Naive thymus-derived CD8-positive, alpha-beta T cell (primary cell): ENCODE measurements around the gene SPATA3. TPM values are rescaled to one million over a fixed set of nuclear protein-coding genes. Genes with fewer than 3 reads are reported as not detected.

Source experiments
- ATAC-seq, 2 donors: fragments of 150-1000 bp; cut with Tn5 transposase in 1 of 2; sonication (Bioruptor Pico), chemical (Tn5 transposase) in 1 of 2; 1 replicate in 1 of 2; 2 replicates in 1 of 2; pipeline ENCODE4 v1.10.0; 2021; ENCODE audit warnings: mild to moderate bottlenecking in 2 of 2, moderate library complexity in 2 of 2
- POLR2A ChIA-PET: fragments of 350-600 bp; sonication (Branson Sonifier 250); formaldehyde crosslinking; loops from one replicate; lab custom pipeline; 2021; ENCODE audit warnings: antibody characterized with exemption; lab: Charles Lee
- DNase-seq, 10 donors: peaks; one replicate each; pipeline versions ENCODE4 v3.0.0 to v3.0.0-alpha.2; 2020 to 2022
- H3K27ac Mint-ChIP-seq, 10 donors: one replicate each; pipeline ENCODE4 v1.8.0; 2020 to 2022; ENCODE audit warnings: mild to moderate bottlenecking in 10 of 10, mixed read lengths in 10 of 10, moderate library complexity in 4 of 10, inconsistent platforms in 1 of 10
- H3K27me3 Mint-ChIP-seq, 5 donors: one replicate each; pipeline ENCODE4 v1.8.0; 2021 to 2022; ENCODE audit warnings: mixed read lengths in 5 of 5
- H3K36me3 Mint-ChIP-seq, 3 donors: one replicate each; pipeline ENCODE4 v1.8.0; 2020 to 2022; ENCODE audit warnings: mixed read lengths in 3 of 3, mild to moderate bottlenecking in 2 of 3, inconsistent platforms in 1 of 3
- H3K4me1 Mint-ChIP-seq, 4 donors: one replicate each; pipeline ENCODE4 v1.8.0; 2021 to 2022; ENCODE audit warnings: mixed read lengths in 4 of 4
- H3K4me3 Mint-ChIP-seq, 10 donors: one replicate each; pipeline ENCODE4 v1.8.0; 2020 to 2022; ENCODE audit warnings: mild to moderate bottlenecking in 10 of 10, mixed read lengths in 10 of 10, moderate library complexity in 6 of 10, inconsistent platforms in 1 of 10
- H3K9me3 Mint-ChIP-seq, 9 donors: one replicate each; pipeline ENCODE4 v1.8.0; 2020 to 2022; ENCODE audit warnings: mixed read lengths in 9 of 9, mild to moderate bottlenecking in 3 of 9, inconsistent platforms in 1 of 9, moderate library complexity in 1 of 9
- polyA plus RNA-seq, 3 donors: library from polyadenylated mRNA; unstranded; fragments of 300-500 nt; fragmentation: Illumina TruSeq; gene quantifications; one replicate each; pipeline ENCODE4 v1.2.3, GENCODE V29; 2021
- total RNA-seq, 8 experiments: library from RNA in 2 of 8; stranded (reverse) in 2 of 8; gene quantifications; one replicate each; pipeline ENCODE4 v1.2.3 and lab custom pipeline; 2021 to 2026

Gene SPATA3
- total and polyA plus RNA-seq, 5 experiments from 2014 or later = not detected

DNA sequence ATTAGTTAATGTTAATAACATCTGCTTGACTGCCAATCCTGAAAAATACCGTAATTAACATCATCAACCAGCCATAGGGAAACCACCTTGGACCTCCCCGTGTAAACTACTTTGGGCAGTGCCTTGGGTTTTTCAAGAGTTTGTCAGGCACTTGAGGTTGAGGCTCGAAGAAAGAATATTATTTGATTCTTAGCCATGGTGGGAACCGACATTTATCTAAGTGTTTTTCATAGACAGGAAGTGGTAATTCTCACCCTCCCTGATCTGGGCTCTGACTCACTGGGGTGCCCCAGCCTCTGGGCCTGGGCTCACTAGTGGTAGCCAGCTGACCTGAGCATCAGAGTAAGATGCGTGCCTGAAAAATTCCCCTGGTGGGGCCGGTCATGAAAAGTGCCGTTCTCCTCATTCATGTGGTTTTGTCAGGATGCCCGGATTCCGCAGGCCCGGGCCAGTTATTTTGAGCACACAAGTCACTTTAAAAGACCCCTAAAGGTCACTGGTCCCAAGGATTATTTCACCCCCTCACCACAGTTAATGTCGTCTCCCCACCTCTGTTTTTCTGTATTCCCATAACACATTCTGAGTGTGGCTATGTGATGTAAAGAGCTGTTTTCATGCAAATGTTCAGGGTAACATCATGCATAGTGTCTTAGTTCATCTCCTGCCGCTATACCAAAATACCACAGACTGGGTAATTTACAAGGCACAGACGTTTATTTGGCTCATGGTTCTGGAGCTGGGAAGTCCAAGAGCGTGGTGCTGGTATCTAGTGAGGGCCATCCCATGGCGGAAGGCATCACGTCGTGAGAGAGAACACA, 21.6 kb upstream of the SPATA3 start:
- H3K36me3 Mint-ChIP-seq = no peaks in the 10 kb centered on the region
- ATAC-seq (peak; percentile 91 to 92), DNase-seq (peak; percentile 20 to 79 (median 52))
- no peaks in the 10 kb centered on the region for H3K27me3 Mint-ChIP-seq
- H3K27ac Mint-ChIP-seq = peak overlapping the region; percentile 55 to 93 (median 88)
- peak overlapping the region; percentile 9 to 80 (median 71) for H3K4me3 Mint-ChIP-seq
- POLR2A ChIA-PET = interaction anchor here (0.6 to 1.5 kb wide), 5 partner anchors 10 to 1334 kb away, joined by 3 to 4 read pairs (median 3); no protein-coding TSS in a partner anchor
- no peaks in the 10 kb centered on the region for H3K9me3 Mint-ChIP-seq
- H3K4me1 Mint-ChIP-seq = peaks cover 17 to 47% (median 39%) of the 10 kb centered on the region in 4 donors

DNA sequence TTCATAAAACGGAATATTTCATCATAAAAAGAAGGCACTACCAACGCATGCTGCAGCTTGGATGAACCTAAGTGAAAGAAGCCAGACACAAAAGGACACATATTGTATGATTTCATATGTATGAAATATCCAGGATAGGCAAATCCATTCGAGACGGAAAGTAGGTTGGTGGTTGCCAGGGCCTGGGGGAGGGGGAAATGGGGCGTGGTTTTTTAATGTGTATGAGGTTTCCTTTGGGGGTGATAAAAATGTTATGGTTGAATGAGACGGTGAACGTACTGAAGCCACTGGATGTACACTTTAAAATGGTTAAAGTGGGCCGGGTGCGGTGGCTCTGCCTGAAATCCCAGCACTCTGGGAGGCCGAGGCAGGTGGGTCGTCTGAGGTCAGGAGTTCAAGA, 20.0 kb upstream of the SPATA3 start:
- no peaks in the 10 kb centered on the region for H3K9me3 Mint-ChIP-seq
- no peak for DNase-seq
- H3K36me3 Mint-ChIP-seq = no peaks in the 10 kb centered on the region
- H3K4me3 Mint-ChIP-seq = no peak overlapping the region
- peak overlapping the region in 5 of 10 donors; percentile 4 to 86 (median 68) for H3K27ac Mint-ChIP-seq
- POLR2A ChIA-PET = no interaction called here
- H3K27me3 Mint-ChIP-seq = no peaks in the 10 kb centered on the region
- no peak for ATAC-seq
- H3K4me1 Mint-ChIP-seq = peaks cover 21 to 57% (median 49%) of the 10 kb centered on the region in 4 donors

GRCh38 chr2:230976671-230977171, 19.2 kb upstream of the SPATA3 start:
- POLR2A ChIA-PET = no interaction called here
- no peaks in the 10 kb centered on the region for H3K36me3 Mint-ChIP-seq

GRCh38 chr2:230980468-230980867, 15.5 kb upstream of the SPATA3 start:
- no peak for ATAC-seq
- H3K9me3 Mint-ChIP-seq = no peaks in the 10 kb centered on the region
- DNase-seq = no peak
- H3K36me3 Mint-ChIP-seq = no peaks in the 10 kb centered on the region
- H3K27me3 Mint-ChIP-seq = no peaks in the 10 kb centered on the region
- peaks cover 19 to 51% (median 49%) of the 10 kb centered on the region in 4 donors for H3K4me1 Mint-ChIP-seq
- POLR2A ChIA-PET = interaction anchor here (1.1 kb wide), 1 partner anchor 72 kb away, joined by 3 read pairs; no protein-coding TSS in a partner anchor
- H3K27ac Mint-ChIP-seq = peak overlapping the region in 4 of 10 donors; percentile 0 to 31 (median 20)
- H3K4me3 Mint-ChIP-seq = peak overlapping the region in 1 of 10 donors; percentile 12

More at GRCh38 chr2:230976671-230977171, 19.2 kb upstream of the SPATA3 start:
- peaks cover 28 to 64% (median 56%) of the 10 kb centered on the region in 4 donors for H3K4me1 Mint-ChIP-seq
- no peak overlapping the region for H3K4me3 Mint-ChIP-seq
- no peaks in the 10 kb centered on the region for H3K27me3 Mint-ChIP-seq
- no peaks in the 10 kb centered on the region for H3K9me3 Mint-ChIP-seq
- peak in 1 of 10 donors; percentile 12 for DNase-seq
- H3K27ac Mint-ChIP-seq = peak overlapping the region in 6 of 10 donors; percentile 20 to 86 (median 58)
- no peak for ATAC-seq

DNA sequence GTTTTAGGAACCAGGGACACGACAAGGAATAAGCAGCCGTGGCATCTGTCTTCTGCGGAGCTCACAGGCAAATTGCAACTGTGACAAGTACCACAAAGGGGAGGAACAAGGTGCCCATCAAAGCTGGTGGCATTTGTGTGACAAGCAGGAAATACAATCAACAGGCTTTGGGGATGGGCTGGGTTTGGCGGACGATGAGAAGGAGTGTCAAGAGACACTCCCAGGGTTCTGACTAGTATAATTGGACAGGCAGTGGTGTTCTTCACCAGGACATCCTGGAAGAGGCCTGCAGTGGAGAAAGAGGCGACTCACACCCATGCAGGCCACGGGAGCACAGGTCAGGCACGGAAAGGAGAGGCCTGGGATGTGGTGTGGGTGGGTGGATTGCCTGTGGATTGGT, 14.2 kb upstream of the SPATA3 start:
- H3K4me1 Mint-ChIP-seq = peaks cover 15 to 44% (median 39%) of the 10 kb centered on the region in 4 donors
- no peaks in the 10 kb centered on the region for H3K9me3 Mint-ChIP-seq
- POLR2A ChIA-PET = no interaction called here
- DNase-seq = peak in 7 of 10 donors; percentile 7 to 70 (median 43)
- peak; percentile 82 to 94 for ATAC-seq
- peak overlapping the region in 6 of 10 donors; percentile 7 to 46 (median 24) for H3K4me3 Mint-ChIP-seq
- peak overlapping the region in 5 of 10 donors; percentile 26 to 83 (median 56) for H3K27ac Mint-ChIP-seq
- no peaks in the 10 kb centered on the region for H3K36me3 Mint-ChIP-seq
- no peaks in the 10 kb centered on the region for H3K27me3 Mint-ChIP-seq

DNA sequence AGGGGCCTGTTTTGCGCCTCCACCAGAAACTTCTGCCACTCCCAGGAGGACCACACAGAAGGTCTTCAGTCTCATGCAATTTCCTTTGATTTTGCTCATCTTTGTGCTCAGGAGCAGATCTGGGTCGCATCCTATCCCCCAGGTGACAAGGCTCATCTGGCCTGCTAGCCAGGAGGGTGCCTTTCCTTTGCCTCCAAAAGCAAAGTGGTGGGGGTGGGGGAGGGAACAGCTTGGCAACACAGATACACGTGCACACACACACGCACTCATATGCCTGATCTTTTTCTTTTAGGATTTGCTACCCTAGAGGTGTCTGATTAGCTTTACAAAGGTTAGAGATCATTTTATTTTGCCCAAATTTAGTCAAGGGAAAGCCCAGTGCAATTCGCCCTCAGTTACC, 13.8 kb upstream of the SPATA3 start:
- no peaks in the 10 kb centered on the region for H3K36me3 Mint-ChIP-seq
- H3K4me1 Mint-ChIP-seq = peaks cover 13 to 43% (median 36%) of the 10 kb centered on the region in 4 donors
- H3K27me3 Mint-ChIP-seq = no peaks in the 10 kb centered on the region
- POLR2A ChIA-PET = no interaction called here
- peak overlapping the region in 3 of 10 donors; percentile 31 to 83 (median 70) for H3K27ac Mint-ChIP-seq
- H3K4me3 Mint-ChIP-seq = peak overlapping the region in 1 of 10 donors; percentile 37
- no peaks in the 10 kb centered on the region for H3K9me3 Mint-ChIP-seq
- DNase-seq (no peak), ATAC-seq (peak in 1 of 2 donors; percentile 10)

DNA sequence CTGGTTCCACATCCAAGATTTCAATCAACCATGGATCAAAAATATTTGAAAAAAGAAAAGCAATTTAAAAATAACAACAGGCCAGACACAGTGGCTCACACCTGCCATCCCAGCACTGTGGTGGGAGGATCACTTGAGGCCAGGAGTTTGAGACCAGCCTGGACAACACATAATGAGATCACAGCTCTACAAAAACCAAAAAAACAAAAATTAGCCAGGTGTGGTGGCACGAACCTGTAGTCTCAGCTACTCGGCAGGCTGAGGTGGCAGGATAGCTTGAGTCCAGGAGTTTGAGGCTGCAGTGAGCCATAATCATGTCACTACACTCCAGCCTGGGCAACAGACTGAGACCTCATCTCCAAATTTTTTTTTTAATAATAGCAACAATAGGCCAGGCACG, 13.4 kb upstream of the SPATA3 start:
- peak overlapping the region in 1 of 10 donors; percentile 31 for H3K27ac Mint-ChIP-seq
- DNase-seq = no peak
- no peak overlapping the region for H3K4me3 Mint-ChIP-seq
- no peaks in the 10 kb centered on the region for H3K9me3 Mint-ChIP-seq
- POLR2A ChIA-PET = no interaction called here
- H3K27me3 Mint-ChIP-seq = no peaks in the 10 kb centered on the region
- peaks cover 13 to 41% (median 35%) of the 10 kb centered on the region in 4 donors for H3K4me1 Mint-ChIP-seq
- ATAC-seq = no peak
- H3K36me3 Mint-ChIP-seq = no peaks in the 10 kb centered on the region

GRCh38 chr2:230983566-230983965, 12.4 kb upstream of the SPATA3 start:
- no peak for ATAC-seq
- Mint-ChIP-seq H3K9me3 (no peaks in the 10 kb centered on the region), H3K4me3 (no peak overlapping the region), H3K27ac (no peak overlapping the region), H3K4me1 (peaks cover 13 to 43% (median 35%) of the 10 kb centered on the region in 4 donors), H3K27me3 (no peaks in the 10 kb centered on the region), H3K36me3 (no peaks in the 10 kb centered on the region)
- POLR2A ChIA-PET = no interaction called here
- no peak for DNase-seq

- no peaks in the 10 kb centered on the region for H3K36me3 Mint-ChIP-seq
- DNase-seq (no peak), ATAC-seq (no peak)
- peak overlapping the region in 1 of 10 donors; percentile 38 for H3K4me3 Mint-ChIP-seq
- peak overlapping the region in 3 of 10 donors; percentile 15 to 66 (median 57) for H3K27ac Mint-ChIP-seq
- H3K4me1 Mint-ChIP-seq = peaks cover 13 to 43% (median 35%) of the 10 kb centered on the region in 4 donors
- no peaks in the 10 kb centered on the region for H3K9me3 Mint-ChIP-seq
- POLR2A ChIA-PET = interaction anchor here (0.7 to 1.3 kb wide), 4 partner anchors 10 to 66 kb away, joined by 3 to 6 read pairs (median 3); partner anchors contain the start of gene GPR55
- H3K27me3 Mint-ChIP-seq = no peaks in the 10 kb centered on the region
Observed at GRCh38 chr2:230984393-230985220, 11.3 kb upstream of the SPATA3 start.

DNA sequence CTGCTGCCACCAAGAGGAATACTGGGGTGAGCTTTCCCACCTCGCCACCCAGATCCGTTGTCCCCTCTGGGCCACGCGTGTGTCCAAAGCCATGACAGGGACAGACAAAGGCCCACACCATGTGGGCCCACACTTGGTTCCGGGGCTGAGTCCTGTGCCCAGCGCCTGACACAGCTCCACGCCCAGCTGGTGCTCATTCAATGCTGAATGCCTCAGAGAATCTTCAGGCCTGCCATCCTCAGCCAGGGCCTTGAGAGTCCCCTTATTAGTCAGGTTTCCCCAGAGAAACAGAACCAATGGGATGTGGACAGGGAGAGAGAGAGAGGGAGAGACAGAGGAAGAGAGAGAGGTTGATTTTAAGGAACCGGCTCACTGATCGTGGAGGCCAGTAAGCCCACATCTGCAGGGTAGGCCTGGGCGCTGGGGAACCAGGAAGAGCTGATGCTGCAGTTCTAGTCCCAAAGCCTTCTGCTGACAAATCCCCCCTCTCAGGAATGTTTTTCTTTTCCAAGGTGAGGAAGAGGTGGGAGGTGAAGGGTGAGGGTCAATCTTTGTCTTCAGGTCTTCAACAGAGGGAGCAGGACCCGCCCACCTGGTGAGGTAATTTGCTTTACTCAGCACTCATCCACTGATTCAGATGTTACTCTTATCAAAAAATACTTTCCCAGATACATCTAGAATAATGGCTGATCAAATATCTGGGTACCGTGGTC, 10.2 kb upstream of the SPATA3 start:
- no peaks in the 10 kb centered on the region for H3K36me3 Mint-ChIP-seq
- POLR2A ChIA-PET = interaction anchor here (0.5 to 1.3 kb wide), 3 partner anchors 61 to 159 kb away, joined by 3 to 9 read pairs (median 6); partner anchors contain the start of gene GPR55
- H3K4me1 Mint-ChIP-seq = peaks cover 8 to 35% (median 27%) of the 10 kb centered on the region in 4 donors
- no peak for DNase-seq
- no peak overlapping the region for H3K27ac Mint-ChIP-seq
- no peaks in the 10 kb centered on the region for H3K9me3 Mint-ChIP-seq
- no peaks in the 10 kb centered on the region for H3K27me3 Mint-ChIP-seq
- ATAC-seq = no peak
- peak overlapping the region in 3 of 10 donors; percentile 22 to 58 (median 36) for H3K4me3 Mint-ChIP-seq

DNA sequence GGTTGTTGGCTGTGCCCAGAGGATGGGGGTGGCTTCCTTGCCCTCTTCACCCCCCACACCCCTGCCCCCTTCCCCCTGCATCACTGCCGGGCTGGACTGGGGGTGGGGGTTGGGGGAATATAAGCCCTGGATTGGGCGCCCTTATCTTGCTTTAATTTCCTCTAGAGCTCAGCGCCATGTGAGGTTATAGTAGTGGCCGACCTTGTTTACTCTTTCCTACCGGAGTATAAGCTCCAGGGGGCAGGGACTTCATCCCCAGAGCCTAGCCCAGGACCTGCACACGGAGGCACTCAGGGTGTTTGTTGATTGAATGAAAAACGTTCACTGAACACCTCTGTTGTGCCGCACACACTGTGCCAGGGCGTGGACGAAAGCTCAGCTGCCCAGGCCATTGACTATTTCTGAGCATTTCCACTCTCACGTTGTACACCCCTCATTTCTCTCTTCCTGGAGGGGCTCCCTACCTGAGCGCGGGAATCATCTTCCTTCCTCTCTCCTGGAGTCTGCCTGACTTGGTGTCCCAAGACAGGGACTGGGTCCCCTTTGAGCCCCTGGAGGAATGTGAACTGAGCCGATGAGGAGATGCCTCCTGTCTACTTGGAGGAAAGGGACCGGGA, 9.3 kb upstream of the SPATA3 start:
- no peaks in the 10 kb centered on the region for H3K36me3 Mint-ChIP-seq
- DNase-seq = no peak
- H3K27ac Mint-ChIP-seq = peak overlapping the region in 1 of 10 donors; percentile 53
- H3K27me3 Mint-ChIP-seq = peaks cover 0 to 6% (median 4%) of the 10 kb centered on the region in 5 donors
- no peaks in the 10 kb centered on the region for H3K9me3 Mint-ChIP-seq
- POLR2A ChIA-PET = interaction anchor here (0.5 to 2.0 kb wide), 6 partner anchors 60 to 162 kb away, joined by 3 to 9 read pairs (median 4); partner anchors contain the start of gene ITM2C
- peak in 1 of 2 donors; percentile 33 for ATAC-seq
- H3K4me1 Mint-ChIP-seq = peaks cover 2 to 26% (median 19%) of the 10 kb centered on the region in 4 donors
- peak overlapping the region; percentile 57 to 73 (median 64) for H3K4me3 Mint-ChIP-seq
